Measurements from ENCODE around the gene FAIM2. TPM values are rescaled to one million over a fixed set of nuclear protein-coding genes. Genes with fewer than 3 reads are reported as not detected.

Gene FAIM2
- polyA plus RNA-seq, 2 of the 4 experiments (the other 2 are of a cell fraction): 0.23 TPM; not detected in 1

DNA sequence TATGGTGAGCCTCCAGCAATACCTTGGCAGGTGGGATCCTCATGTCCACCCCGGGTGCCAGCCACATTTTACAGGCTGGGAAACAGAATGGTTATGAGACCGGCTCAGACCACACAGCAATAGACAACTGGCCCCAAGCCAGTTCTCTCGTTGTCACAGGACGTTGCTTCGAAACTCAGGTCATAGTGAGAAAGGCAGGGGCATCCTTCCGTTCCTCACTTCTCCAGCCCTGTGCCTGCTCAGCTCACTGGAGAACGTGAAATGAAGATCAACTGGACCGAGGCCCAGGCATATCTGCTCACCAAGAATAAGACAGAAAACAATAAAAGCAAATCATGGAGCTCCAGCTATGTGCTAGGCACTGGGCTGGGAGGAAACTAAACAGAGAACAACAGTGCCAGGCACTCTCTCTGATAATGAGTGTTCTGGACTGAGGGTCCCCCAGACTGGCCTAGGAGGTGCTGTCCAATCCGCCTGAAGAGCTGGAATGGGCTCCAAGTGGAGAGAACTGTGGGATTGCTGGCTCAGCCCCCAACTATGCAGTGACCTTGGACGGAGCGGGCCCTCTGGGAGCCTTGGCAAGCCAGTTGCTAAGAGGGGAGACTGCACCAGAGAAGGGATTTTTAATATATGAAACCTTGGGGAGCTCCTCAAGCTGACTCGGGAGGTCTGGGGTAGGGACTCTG lies 18.8 kb upstream of the FAIM2 start:
- FAIRE-seq (no peak), DNase-seq (ENCODE audit: low read depth in 1 of 2, low spot score in 1 of 2) (no peak), ATAC-seq (no peak; a peak in 2 of 6 replicates)
- H3K4me1 ChIP-seq: no peaks in the 10 kb centered on the region
- no peaks in the 10 kb centered on the region for H3K9me3 ChIP-seq
- H3K4me3 ChIP-seq: no peak overlapping the region
- ChIA-PET POLR2A (no interaction called here), CTCF (interaction anchor here (1.0 kb wide), 1 partner anchor 134 kb away, joined by 4 read pairs; no protein-coding TSS in a partner anchor)
- TF ChIP-seq TP53 (CRISPR knock-in tag; IDR thresholded peaks at IDR 0.05) (no peak), ZFP36 (IDR thresholded peaks at IDR 0.05; ENCODE audit: borderline replicate concordance, partially characterized antibody) (no peak), USF2 (IDR thresholded peaks at IDR 0.05) (no peak), CHD2 (IDR thresholded peaks at IDR 0.05; ENCODE audit: low read length, partially characterized antibody) (no peak), CEBPB (IDR thresholded peaks at IDR 0.05) (no peak), SREBF2 (IDR thresholded peaks at IDR 0.05) (no peak), RFX5 (IDR thresholded peaks at IDR 0.05) (no peak)
- no peak overlapping the region for H3K27ac ChIP-seq
- H3K4me2 ChIP-seq: no peak overlapping the region
- 71% methylated on average over 12 of the region's 12 CpGs for WGBS (ENCODE audit: missing lambda C conversion rate)

DNA sequence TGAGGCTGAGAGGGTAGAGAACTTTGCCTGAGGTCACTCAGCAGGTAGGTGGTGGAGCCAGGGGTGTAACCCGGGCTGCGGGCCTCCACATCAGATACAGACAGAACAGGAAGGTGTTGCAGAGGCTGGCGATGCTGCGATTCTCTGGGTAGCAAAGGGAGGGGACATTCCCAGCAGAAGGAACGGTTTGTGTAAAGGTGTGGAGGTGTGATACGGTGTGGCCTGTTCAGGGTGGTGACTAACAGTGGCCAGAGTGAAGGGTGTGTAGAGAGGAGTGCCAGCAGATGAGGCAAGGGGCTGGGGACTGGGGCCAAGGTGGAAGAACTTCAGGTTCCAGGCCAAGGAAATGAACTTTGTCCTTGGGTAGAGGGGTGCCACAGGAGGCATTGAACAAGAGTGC lies 18.2 kb upstream of the FAIM2 start:
- CTCF ChIA-PET: interaction anchor here (4.3 kb wide), 1 partner anchor 24 kb away, joined by 15 read pairs; no protein-coding TSS in a partner anchor
- TF ChIP-seq, protein P1, sequence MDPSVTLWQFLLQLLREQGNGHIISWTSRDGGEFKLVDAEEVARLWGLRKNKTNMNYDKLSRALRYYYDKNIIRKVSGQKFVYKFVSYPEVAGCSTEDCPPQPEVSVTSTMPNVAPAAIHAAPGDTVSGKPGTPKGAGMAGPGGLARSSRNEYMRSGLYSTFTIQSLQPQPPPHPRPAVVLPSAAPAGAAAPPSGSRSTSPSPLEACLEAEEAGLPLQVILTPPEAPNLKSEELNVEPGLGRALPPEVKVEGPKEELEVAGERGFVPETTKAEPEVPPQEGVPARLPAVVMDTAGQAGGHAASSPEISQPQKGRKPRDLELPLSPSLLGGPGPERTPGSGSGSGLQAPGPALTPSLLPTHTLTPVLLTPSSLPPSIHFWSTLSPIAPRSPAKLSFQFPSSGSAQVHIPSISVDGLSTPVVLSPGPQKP (IDR thresholded peaks at IDR 0.05; ENCODE audit: low read depth, low read length): no peak
- TF ChIP-seq CTCF (IDR thresholded peaks at IDR 0.05) (no peak), RNF2 (IDR thresholded peaks at IDR 0.05; ENCODE audit: borderline replicate concordance, low read depth) (no peak), GATA3 (IDR thresholded peaks at IDR 0.05; ENCODE audit: borderline replicate concordance) (no peak), HDAC2 (IDR thresholded peaks at IDR 0.05) (no peak), CHD2 (IDR thresholded peaks at IDR 0.05; ENCODE audit: low read length, partially characterized antibody) (no peak), MAFK (IDR thresholded peaks at IDR 0.05; ENCODE audit: partially characterized antibody) (no peak), PHF8 (IDR thresholded peaks at IDR 0.05; ENCODE audit: borderline replicate concordance, low read depth) (no peak), CBX2 (IDR thresholded peaks at IDR 0.05; ENCODE audit: borderline replicate concordance, low read depth) (no peak), KDM1A (IDR thresholded peaks at IDR 0.05; ENCODE audit: low read depth) (no peak), ZSCAN20 (CRISPR knock-in tag; IDR thresholded peaks at IDR 0.05) (no peak), REST (IDR thresholded peaks at IDR 0.05) (no peak), MAZ (IDR thresholded peaks at IDR 0.05; ENCODE audit: borderline replicate concordance, low read depth, low read length) (no peak), FOSB (CRISPR knock-in tag; IDR thresholded peaks at IDR 0.05) (no peak), TFCP2L1 (CRISPR knock-in tag; IDR thresholded peaks at IDR 0.05) (no peak), EHMT2 (IDR thresholded peaks at IDR 0.05; ENCODE audit: low read depth) (no peak)
- Histone ChIP-seq H3K9me3 (no peaks in the 10 kb centered on the region), H3K4me1 (no peaks in the 10 kb centered on the region), H3K4me2 (no peak overlapping the region), H3K4me3 (no peak overlapping the region), H3K27ac (no peak overlapping the region)
- no peak for ATAC-seq
- DNase-seq (ENCODE audit: low read depth in 1 of 2, low spot score in 1 of 2): no peak
- WGBS (ENCODE audit: missing lambda C conversion rate): 53% methylated on average over 6 of the region's 6 CpGs
- FAIRE-seq: no peak
- POLR2A ChIA-PET: no interaction called here

Measured in A549 (cell line).